Esophagus squamous epithelium (tissue), 5 donors: Measurements from ENCODE around the gene SLC25A46. TPM values are rescaled to one million over a fixed set of nuclear protein-coding genes. Genes with fewer than 3 reads are reported as not detected.
"Not testable (repeated sequence)": the region's sequence is repeated elsewhere in the genome, so short reads cannot be mapped to it uniquely, and the experiment has no call there.

Experiments used
- DNase-seq: peaks from one replicate; lab custom pipeline; 2025; lab: John Stamatoyannopoulos, UW
- H3K27ac ChIP-seq, 4 donors: fragments of 200-600 bp; sonication (generic); one replicate each; pipeline ENCODE4 v1.5.1; 2016 to 2019; ENCODE audit warnings: mild to moderate bottlenecking in 1 of 4
- H3K27me3 ChIP-seq, 4 donors: fragments of 200-600 bp; sonication (generic); 1 replicate in 3 of 4; 2 replicates in 1 of 4; pipeline versions ENCODE4 v1.5.1 to v1.6.0; 2017 to 2021; ENCODE audit warnings: antibody characterized with exemption in 1 of 4
- H3K36me3 ChIP-seq, 3 donors: fragments of 200-600 bp; sonication (generic); one replicate each; pipeline ENCODE4 v1.5.1; 2016 to 2019
- H3K4me1 ChIP-seq, 3 donors: fragments of 200-600 bp; sonication (generic); one replicate each; pipeline ENCODE4 v1.5.1; 2017 to 2019
- H3K4me3 ChIP-seq, 4 donors: fragments of 200-600 bp; sonication (generic); 1 replicate in 3 of 4; 2 replicates in 1 of 4; pipeline ENCODE4 v1.5.1; 2016 to 2019; ENCODE audit warnings: mild to moderate bottlenecking in 2 of 4, moderate library complexity in 1 of 4
- H3K9me3 ChIP-seq, 3 donors: fragments of 200-600 bp; sonication (generic); one replicate each; pipeline ENCODE4 v1.5.1; 2016 to 2019
- POLR2A ChIP-seq, 4 donors: fragments of 450-650 bp; IDR thresholded peaks; one replicate each; pipeline ENCODE4 v1.6.1; 2017; ENCODE audit warnings: antibody characterized with exemption in 4 of 4, mild to moderate bottlenecking in 4 of 4, moderate library complexity in 3 of 4
- WGBS, 2 donors: methylation state at CpG; one replicate each; pipeline ENCODE4 v1.1.5; 2018; 5-methylcytosine and 5-hydroxymethylcytosine counted together
- intact Hi-C: fragments of 100-400 bp; cut with DNase I; formaldehyde crosslinking; loops from one replicate; pipeline ENCODE4 v1.15.0; 2022
- total RNA-seq, 4 donors: library from RNA; depleted of rRNA; stranded (reverse); fragments of >200 nt; gene quantifications; one replicate each; pipeline ENCODE4 v1.1.0, GENCODE V29; 2016
- TF ChIP-seq, protein P1 (sequence below), 6 experiments: fragments of 450-650 bp in 4 of 6; fragments of 200-600 bp in 2 of 6; sonication (generic) in 2 of 6; IDR thresholded peaks; one replicate each; pipeline ENCODE4 v1.5.1; 2016 to 2019; ENCODE audit warnings: antibody characterized with exemption in 6 of 6, mild to moderate bottlenecking in 4 of 6, moderate library complexity in 4 of 6
- donor health status: DM: yes; HTN: yes; CAD: no.

Gene SLC25A46
- total RNA-seq, 4 donors from 2014 or later = 24.6 to 56.0 (median 49.0) TPM

DNA sequence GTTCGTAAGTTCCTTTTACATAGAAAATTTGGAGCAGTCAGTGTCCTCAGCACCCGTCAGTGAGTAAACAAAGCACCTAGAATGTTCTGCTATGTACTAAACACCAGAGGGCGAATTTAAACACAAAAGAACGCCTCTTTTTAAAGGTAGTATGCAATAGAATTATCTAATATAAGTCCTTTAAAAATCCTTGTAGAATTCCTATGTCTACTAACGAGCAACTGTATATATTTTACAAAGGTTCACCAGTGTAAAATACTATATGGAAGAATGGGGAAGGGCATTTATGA lies 11.8 kb upstream of the SLC25A46 start:
- no peak for DNase-seq
- TF ChIP-seq, protein P1, sequence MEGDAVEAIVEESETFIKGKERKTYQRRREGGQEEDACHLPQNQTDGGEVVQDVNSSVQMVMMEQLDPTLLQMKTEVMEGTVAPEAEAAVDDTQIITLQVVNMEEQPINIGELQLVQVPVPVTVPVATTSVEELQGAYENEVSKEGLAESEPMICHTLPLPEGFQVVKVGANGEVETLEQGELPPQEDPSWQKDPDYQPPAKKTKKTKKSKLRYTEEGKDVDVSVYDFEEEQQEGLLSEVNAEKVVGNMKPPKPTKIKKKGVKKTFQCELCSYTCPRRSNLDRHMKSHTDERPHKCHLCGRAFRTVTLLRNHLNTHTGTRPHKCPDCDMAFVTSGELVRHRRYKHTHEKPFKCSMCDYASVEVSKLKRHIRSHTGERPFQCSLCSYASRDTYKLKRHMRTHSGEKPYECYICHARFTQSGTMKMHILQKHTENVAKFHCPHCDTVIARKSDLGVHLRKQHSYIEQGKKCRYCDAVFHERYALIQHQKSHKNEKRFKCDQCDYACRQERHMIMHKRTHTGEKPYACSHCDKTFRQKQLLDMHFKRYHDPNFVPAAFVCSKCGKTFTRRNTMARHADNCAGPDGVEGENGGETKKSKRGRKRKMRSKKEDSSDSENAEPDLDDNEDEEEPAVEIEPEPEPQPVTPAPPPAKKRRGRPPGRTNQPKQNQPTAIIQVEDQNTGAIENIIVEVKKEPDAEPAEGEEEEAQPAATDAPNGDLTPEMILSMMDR (IDR thresholded peaks at IDR 0.05) = peak in 1 of 6 experiments; percentile 26
- no peak for TF ChIP-seq POLR2A (IDR thresholded peaks at IDR 0.05)
- intact Hi-C loops = no loop called here
- Histone ChIP-seq H3K4me1 (peaks cover 0 to 4% (median 0%) of the 10 kb centered on the region in 3 donors), H3K27me3 (no peaks in the 10 kb centered on the region), H3K36me3 (no peaks in the 10 kb centered on the region), H3K9me3 (no peaks in the 10 kb centered on the region), H3K4me3 (peak overlapping the region; percentile 34 to 60 (median 44)), H3K27ac (no peak overlapping the region)
- 22 to 35% methylated on average over 5 of the region's 5 CpGs for WGBS, 2 donors

DNA sequence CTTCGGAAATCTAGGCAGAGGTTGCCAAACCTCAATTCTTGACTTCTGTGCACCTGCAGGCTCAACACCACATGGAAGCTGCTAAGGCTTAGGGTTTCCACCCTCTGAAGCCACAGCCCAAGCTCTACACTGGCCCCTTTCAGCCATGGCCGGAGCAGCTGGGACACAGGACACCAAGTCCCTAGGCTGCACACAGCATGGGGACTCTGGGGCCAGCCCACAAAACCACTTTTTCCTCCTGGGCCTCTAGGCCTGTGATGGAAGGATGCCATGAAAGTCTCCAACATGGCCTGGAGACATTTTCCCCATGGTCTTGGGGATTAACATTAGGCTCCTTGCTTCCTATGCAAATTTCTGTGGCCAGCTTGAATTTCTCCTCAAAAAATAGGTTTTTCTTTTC lies 7.3 kb upstream of the SLC25A46 start:
- H3K27me3 ChIP-seq, H3K4me3 ChIP-seq, DNase-seq, H3K9me3 ChIP-seq, H3K27ac ChIP-seq, intact Hi-C loops, H3K36me3 ChIP-seq, H3K4me1 ChIP-seq: not testable (repeated sequence)
- WGBS, 2 donors = 89 to 100% methylated on average over 1 of the region's 2 CpGs

DNA sequence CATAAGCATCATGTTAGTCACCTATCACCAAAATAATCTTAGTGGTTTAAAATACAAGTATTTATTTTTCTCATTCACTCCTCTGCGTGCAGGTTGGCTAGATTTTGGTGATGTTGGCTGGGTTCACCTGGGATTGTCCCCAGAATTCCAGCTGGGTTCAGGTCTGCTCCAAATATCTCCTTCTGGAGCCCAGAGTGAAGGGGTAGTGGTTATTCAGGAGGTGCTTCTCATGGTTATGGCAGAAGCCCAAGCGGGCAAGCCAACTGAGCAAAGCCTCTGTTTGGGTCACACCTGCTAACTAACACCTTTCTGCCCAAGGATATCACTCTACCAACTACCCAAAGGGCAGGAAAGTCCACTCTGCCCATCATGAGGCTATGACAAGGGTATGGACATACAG lies 4.7 kb upstream of the SLC25A46 start:
- intact Hi-C loops = no loop called here
- WGBS, 2 donors = 90 to 98% methylated on average over 2 of the region's 2 CpGs
- H3K4me3 ChIP-seq = no peak overlapping the region
- no peak overlapping the region for H3K27ac ChIP-seq
- peaks cover 0 to 6% (median 0%) of the 10 kb centered on the region in 3 donors for H3K4me1 ChIP-seq
- H3K9me3 ChIP-seq = no peaks in the 10 kb centered on the region
- no peak for TF ChIP-seq POLR2A (IDR thresholded peaks at IDR 0.05)
- TF ChIP-seq, protein P1 (IDR thresholded peaks at IDR 0.05) = no peak
- peaks cover 0 to 3% (median 0%) of the 10 kb centered on the region in 4 donors for H3K27me3 ChIP-seq
- no peaks in the 10 kb centered on the region for H3K36me3 ChIP-seq
- DNase-seq = no peak

DNA sequence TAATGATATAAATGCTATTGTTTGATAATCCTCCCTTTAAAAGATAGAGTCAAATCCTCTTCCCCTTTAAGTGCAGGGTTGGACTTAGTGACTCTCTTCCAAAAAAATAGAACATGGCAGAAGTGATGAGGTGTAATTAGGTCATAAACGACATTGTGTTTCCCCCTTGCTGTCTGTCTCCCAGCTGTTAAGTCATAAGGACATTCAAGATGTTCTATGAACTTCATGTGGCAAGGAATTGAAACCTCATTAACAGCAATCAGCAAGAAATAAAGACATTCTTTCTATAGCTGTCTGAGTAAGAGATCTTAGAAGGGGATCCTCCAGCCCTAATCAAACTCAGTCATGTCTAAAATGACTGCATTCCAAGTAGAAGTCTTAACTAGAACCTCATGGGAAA lies 3.3 kb upstream of the SLC25A46 start:
- no peaks in the 10 kb centered on the region for H3K36me3 ChIP-seq
- no peak overlapping the region for H3K27ac ChIP-seq
- TF ChIP-seq, protein P1 (IDR thresholded peaks at IDR 0.05) = no peak
- TF ChIP-seq POLR2A (IDR thresholded peaks at IDR 0.05) = no peak
- H3K9me3 ChIP-seq = no peaks in the 10 kb centered on the region
- H3K27me3 ChIP-seq = peaks cover 0 to 3% (median 0%) of the 10 kb centered on the region in 4 donors
- DNase-seq = no peak
- peaks cover 6 to 20% (median 9%) of the 10 kb centered on the region in 3 donors for H3K4me1 ChIP-seq
- intact Hi-C loops = no loop called here
- H3K4me3 ChIP-seq = no peak overlapping the region
- 38 to 56% methylated on average over 1 of the region's 1 CpG for WGBS, 2 donors

DNA sequence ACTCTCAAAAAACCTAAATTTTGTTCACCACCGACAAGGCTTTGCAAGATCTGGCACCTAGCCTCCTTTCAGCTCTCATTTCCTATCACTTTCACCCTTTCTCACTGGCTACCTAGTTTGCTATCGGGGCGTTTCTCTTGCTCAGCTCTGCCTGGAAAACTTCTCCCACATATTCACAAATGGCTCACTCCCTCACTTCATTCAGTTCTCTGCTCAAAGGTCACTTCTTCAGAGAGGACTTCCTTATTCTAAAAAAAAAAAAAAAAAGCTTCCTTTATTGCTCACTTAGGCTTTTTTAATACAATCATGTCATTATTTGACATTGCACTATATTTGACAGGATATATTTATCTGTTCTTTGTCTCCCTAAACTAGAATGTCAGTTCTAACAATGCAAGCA lies 2.1 kb upstream of the SLC25A46 start:
- no peak for TF ChIP-seq POLR2A (IDR thresholded peaks at IDR 0.05)
- TF ChIP-seq, protein P1 (IDR thresholded peaks at IDR 0.05) = no peak
- Histone ChIP-seq H3K9me3 (no peaks in the 10 kb centered on the region), H3K27ac (no peak overlapping the region), H3K4me3 (no peak overlapping the region), H3K4me1 (peaks cover 6 to 27% (median 14%) of the 10 kb centered on the region in 3 donors), H3K36me3 (no peaks in the 10 kb centered on the region), H3K27me3 (peaks cover 0 to 3% (median 0%) of the 10 kb centered on the region in 4 donors)
- intact Hi-C loops = no loop called here
- 67 to 83% methylated on average over 3 of the region's 3 CpGs for WGBS, 2 donors
- no peak for DNase-seq

DNA sequence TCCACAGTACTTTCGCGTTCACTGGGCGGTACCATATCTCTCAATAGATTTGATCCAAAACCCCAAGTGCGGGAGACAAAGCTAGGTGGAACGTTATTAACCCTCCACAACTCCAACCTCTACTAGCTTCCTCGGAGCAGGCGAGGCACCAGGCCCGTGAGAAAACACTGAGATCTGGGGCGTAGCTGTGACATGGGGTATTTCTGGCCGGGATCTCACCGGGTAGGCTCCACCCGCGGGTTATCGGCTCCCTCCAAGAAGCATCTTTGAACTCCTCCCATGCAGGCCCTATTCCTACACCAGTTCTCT lies 350 bp upstream of the SLC25A46 start:
- DNase-seq = no peak
- WGBS, 2 donors = 0 to 1% methylated on average over 14 of the region's 14 CpGs
- peak overlapping the region; percentile 87 to 92 (median 90) for H3K27ac ChIP-seq
- no peak for TF ChIP-seq POLR2A (IDR thresholded peaks at IDR 0.05)
- TF ChIP-seq, protein P1 (IDR thresholded peaks at IDR 0.05) = no peak
- H3K4me3 ChIP-seq = peak overlapping the region; percentile 76 to 100 (median 90)
- intact Hi-C loops = no loop called here
- no peaks in the 10 kb centered on the region for H3K36me3 ChIP-seq
- H3K4me1 ChIP-seq = peaks cover 6 to 27% (median 14%) of the 10 kb centered on the region in 3 donors
- no peaks in the 10 kb centered on the region for H3K9me3 ChIP-seq
- H3K27me3 ChIP-seq = peaks cover 0 to 3% (median 0%) of the 10 kb centered on the region in 4 donors
